Fibroblast of villous mesenchyme (primary cell): ENCODE results near the gene HTT. TPM values are rescaled to one million over a fixed set of nuclear protein-coding genes. Genes with fewer than 3 reads are reported as not detected.

ENCODE experiments used
- DNase-seq: peaks from one replicate; pipeline ENCODE4 v3.0.0-alpha.2; 2010; ENCODE audit warnings: low read depth
- H3K4me3 ChIP-seq: 2 replicates; pipeline ENCODE4 v1.5.1; 2011; ENCODE audit warnings: low read depth, mild to moderate bottlenecking, low read length
- total RNA-seq: library from RNA; depleted of rRNA; stranded (reverse); fragments of >200 nt; gene quantifications from 2 replicates; pipeline ENCODE4 v1.2.3, GENCODE V29; 2012
- TF ChIP-seq, protein P1 (sequence below): IDR thresholded peaks from 2 replicates; pipeline ENCODE4 v1.5.1; 2012; ENCODE audit warnings: low read depth, mild to moderate bottlenecking, low read length; ENCODE audit not compliant: insufficient read depth

Gene HTT
- total RNA-seq, 1 donor: 65.2 TPM

GRCh38 chr4:3040452-3041191, 33.9 kb upstream of the HTT start:
- H3K4me3 ChIP-seq: peak overlapping the region; percentile 47
- DNase-seq: no peak
- TF ChIP-seq, protein P1, sequence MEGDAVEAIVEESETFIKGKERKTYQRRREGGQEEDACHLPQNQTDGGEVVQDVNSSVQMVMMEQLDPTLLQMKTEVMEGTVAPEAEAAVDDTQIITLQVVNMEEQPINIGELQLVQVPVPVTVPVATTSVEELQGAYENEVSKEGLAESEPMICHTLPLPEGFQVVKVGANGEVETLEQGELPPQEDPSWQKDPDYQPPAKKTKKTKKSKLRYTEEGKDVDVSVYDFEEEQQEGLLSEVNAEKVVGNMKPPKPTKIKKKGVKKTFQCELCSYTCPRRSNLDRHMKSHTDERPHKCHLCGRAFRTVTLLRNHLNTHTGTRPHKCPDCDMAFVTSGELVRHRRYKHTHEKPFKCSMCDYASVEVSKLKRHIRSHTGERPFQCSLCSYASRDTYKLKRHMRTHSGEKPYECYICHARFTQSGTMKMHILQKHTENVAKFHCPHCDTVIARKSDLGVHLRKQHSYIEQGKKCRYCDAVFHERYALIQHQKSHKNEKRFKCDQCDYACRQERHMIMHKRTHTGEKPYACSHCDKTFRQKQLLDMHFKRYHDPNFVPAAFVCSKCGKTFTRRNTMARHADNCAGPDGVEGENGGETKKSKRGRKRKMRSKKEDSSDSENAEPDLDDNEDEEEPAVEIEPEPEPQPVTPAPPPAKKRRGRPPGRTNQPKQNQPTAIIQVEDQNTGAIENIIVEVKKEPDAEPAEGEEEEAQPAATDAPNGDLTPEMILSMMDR: no peak

GRCh38 chr4:3041192-3042142, 33.0 kb upstream of the HTT start:
- peak overlapping the region; percentile 47 for H3K4me3 ChIP-seq
- TF ChIP-seq, protein P1: no peak
- DNase-seq: peak; percentile 69

DNA sequence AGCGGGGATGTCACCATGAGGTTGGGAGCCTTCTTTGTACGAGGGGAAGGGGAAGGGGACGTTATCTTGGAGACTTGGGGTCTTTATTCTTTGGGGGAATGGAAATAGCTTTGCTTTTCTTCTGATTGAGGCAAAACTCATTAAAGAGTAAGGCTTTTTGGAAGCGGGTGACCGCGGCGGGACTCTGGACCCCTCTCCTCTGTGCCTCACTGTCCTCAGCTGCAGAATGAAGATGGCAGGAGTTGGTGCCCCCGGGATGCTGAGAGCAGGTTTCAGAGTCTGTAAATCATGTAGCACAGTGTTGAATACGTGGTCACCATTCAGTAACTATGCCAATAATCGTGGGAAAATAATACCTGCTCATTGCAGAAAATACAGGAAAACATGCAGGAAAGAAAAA, 32.3 kb upstream of the HTT start:
- DNase-seq: no peak
- TF ChIP-seq, protein P1: no peak
- peak overlapping the region; percentile 47 for H3K4me3 ChIP-seq

DNA sequence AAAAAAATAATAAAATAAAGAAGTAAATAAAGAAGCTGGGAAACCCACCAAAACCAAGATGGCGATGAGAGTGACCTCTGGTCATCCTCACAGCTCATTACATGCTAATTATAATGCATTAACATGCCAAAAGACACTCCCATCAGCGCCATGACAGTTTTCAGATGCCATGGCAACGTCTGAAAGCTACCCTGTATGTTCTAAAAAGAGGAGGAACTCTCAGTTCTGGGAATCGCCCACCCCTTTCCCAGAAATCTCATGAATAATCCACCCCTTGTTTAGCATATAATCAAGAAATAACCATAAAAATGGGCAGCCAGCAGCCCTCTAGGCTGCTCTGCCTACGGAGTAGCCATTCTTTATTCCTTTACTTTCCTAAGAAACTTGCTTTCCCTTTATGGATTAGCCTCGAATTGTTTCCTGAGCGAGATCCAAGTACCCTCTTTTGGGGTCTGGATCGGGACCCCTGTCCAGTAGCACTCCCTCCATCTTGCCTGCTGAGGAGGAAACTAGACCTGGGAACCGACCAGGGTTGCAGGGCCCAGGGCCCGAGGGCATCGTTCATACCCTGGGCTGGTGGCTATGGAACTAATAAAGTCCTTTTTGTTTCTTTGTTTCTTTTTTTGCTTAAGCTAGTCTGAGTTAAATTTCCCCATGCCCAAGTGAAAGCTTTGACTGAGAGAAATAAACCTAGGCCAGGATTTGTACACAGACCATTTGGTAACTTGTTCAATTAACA, 31.0 kb upstream of the HTT start:
- TF ChIP-seq, protein P1: no peak
- H3K4me3 ChIP-seq: no peak overlapping the region

GRCh38 chr4:3044870-3045819, 29.3 kb upstream of the HTT start:
- DNase-seq: peak; percentile 86
- H3K4me3 ChIP-seq: no peak overlapping the region
- TF ChIP-seq, protein P1: no peak

More for the DNA sequence above, 31.0 kb upstream of the HTT start:
- DNase-seq: no peak
